HUDEP-2 (cell line): ENCODE data around the gene MRPL19.

Experiments used
- DNase-seq, 76 experiments: peaks; one replicate each; lab custom pipeline; 2025; ENCODE audit not compliant: unreplicated experiment in 76 of 76; lab: John Stamatoyannopoulos, UW

The MRPL19 gene

DNA sequence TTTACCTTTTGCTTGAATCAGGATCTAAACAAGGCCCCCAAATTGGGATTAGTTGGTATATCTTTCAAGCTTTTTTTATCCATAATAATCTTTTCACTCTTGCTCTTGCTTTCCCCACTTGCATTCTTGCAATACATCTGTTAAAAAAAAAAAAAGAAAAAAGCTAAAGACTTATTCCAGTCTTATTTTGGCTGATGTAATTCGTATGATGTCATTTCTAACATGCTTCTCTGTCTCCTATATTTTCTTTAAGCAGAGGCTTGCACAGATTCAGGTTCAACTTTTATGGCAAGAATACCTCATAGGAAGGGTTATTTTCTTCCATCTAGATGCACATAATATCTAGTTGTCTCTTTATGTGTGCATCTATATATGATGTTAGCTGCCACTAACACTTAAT lies 73.9 kb downstream of the MRPL19 start:
- no peak for DNase-seq

DNA sequence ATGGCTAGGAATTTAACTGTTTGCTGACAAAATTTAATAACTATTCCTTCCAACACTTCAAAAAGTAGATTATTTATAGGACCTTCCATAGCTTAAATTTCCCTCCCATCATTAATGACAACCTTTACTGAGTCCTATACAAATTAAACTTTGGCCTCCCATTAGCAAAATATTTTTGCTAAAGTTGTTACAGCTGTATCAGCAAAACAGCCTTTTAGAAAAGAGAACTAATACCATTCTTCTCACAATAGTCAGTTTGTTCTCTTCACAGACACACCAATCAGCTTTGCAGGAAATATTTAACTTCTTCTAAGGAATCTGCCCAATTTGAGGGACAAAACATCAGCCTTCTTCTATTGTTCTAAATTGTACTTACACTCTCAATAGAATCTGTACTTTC lies 76.1 kb downstream of the MRPL19 start:
- no peak for DNase-seq

- no peak for DNase-seq
Observed at GRCh38 chr2:75728614-75729419, 82.2 kb downstream of the MRPL19 start.

GRCh38 chr2:75729861-75730260 lies 83.3 kb downstream of the MRPL19 start:
- peak in 2 of 76 experiments; percentile 7 to 25 for DNase-seq

DNA sequence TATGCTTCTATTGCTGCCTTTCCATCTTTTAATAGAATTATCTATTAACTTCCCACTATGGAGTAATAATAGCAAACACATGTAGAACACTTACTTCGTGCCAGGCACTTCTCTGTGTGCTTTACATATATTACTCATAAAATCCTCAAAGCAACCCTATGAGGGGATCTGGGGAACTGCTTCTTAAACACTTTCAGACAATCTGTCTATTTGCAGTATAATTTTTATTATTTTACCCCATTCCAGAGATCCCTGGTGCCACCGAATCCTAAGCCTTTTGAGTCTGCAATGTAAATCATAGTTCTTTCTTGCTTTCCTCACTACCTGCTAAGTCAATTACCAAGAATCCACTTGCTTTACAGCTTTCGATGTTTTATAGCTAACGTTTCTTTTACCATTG lies 89.7 kb downstream of the MRPL19 start:
- no peak for DNase-seq

GRCh38 chr2:75737961-75738360 lies 91.4 kb downstream of the MRPL19 start:
- no peak for DNase-seq
